ENCODE data around the gene PCBP3.
"Not testable (repeated sequence)": the region's sequence is repeated elsewhere in the genome, so short reads cannot be mapped to it uniquely, and the experiment has no call there.

The PCBP3 gene

GRCh38 chr21:45823100-45823681 is 179.7 kb downstream of the PCBP3 start:
- DNase-seq = no peak

- no peak for DNase-seq
These were observed 181.2 kb downstream of the PCBP3 start for GRCh38 chr21:45824546-45825215.

- no peak for DNase-seq
These were observed 181.7 kb downstream of the PCBP3 start for GRCh38 chr21:45825219-45825618.

- no peak for DNase-seq
These were observed 183.3 kb downstream of the PCBP3 start for GRCh38 chr21:45826676-45827301.

GRCh38 chr21:45827302-45827692 is 183.8 kb downstream of the PCBP3 start:
- no peak for DNase-seq

- no peak for DNase-seq
These were observed 184.5 kb downstream of the PCBP3 start for GRCh38 chr21:45827881-45828579.

GRCh38 chr21:45828580-45829570 is 185.3 kb downstream of the PCBP3 start:
- no peak for DNase-seq

- DNase-seq = no peak
These were observed 186.1 kb downstream of the PCBP3 start for GRCh38 chr21:45829668-45830067.

- no peak for DNase-seq
These were observed 186.7 kb downstream of the PCBP3 start for GRCh38 chr21:45830221-45830640.

GRCh38 chr21:45830720-45831366 is 187.3 kb downstream of the PCBP3 start:
- no peak for DNase-seq

GRCh38 chr21:45831991-45832740 is 188.6 kb downstream of the PCBP3 start:
- no peak for DNase-seq

- DNase-seq = not testable (repeated sequence)
These were observed 189.3 kb downstream of the PCBP3 start for GRCh38 chr21:45832741-45833235.

GRCh38 chr21:45833414-45833813 is 189.9 kb downstream of the PCBP3 start:
- DNase-seq = peak in 31 of 58 donors; percentile 10 to 80 (median 48)

GRCh38 chr21:45834026-45834715 is 190.6 kb downstream of the PCBP3 start:
- DNase-seq = peak in 1 of 58 donors; percentile 42

- no peak for DNase-seq
These were observed 191.3 kb downstream of the PCBP3 start for GRCh38 chr21:45834821-45835293.

- no peak for DNase-seq
These were observed 192.1 kb downstream of the PCBP3 start for GRCh38 chr21:45835301-45836267.

GRCh38 chr21:45836268-45836655 is 192.7 kb downstream of the PCBP3 start:
- peak in 8 of 58 donors; percentile 8 to 46 (median 28) for DNase-seq

All from anterior cingulate cortex (tissue), 58 donors.